Breast epithelium (tissue), 3 donors: ENCODE measurements around the gene MEPCE.

Experiments
- CTCF ChIP-seq, 3 donors: fragments of 450-650 bp; IDR thresholded peaks; one replicate each; pipeline ENCODE4 v1.5.1; 2016 to 2017; ENCODE audit warnings: antibody characterized with exemption in 3 of 3, mild to moderate bottlenecking in 3 of 3, moderate library complexity in 3 of 3
- POLR2A ChIP-seq: fragments of 450-650 bp; IDR thresholded peaks from one replicate; pipeline ENCODE4 v1.6.1; 2016; ENCODE audit warnings: antibody characterized with exemption, mild to moderate bottlenecking, moderate library complexity

GRCh38 chr7:100411101-100411500, 18.5 kb upstream of the MEPCE start:
- TF ChIP-seq CTCF (IDR thresholded peaks at IDR 0.05), result no peak
- no peak for TF ChIP-seq POLR2A
